Frontal cortex (tissue), 4 donors: ENCODE data around the gene ADK. TPM values are rescaled to one million over a fixed set of nuclear protein-coding genes. Genes with fewer than 3 reads are reported as not detected.

Source experiments
- DNase-seq, 2 donors: peaks; one replicate each; pipeline ENCODE4 v3.0.0; 2012; ENCODE audit warnings: low spot score in 2 of 2
- FAIRE-seq: peaks from 2 replicates; lab custom pipeline; 2012; peaks lifted over from hg19 to GRCh38; lab: Jason Lieb, UNC
- total RNA-seq: library from RNA; depleted of rRNA; stranded (reverse); fragments of >200 nt; gene quantifications from one replicate; pipeline ENCODE4 v1.2.3, GENCODE V29; 2014
- donor health status: control.
- donor health status: control.
- donor health status: control.

Gene ADK
- total RNA-seq, 1 donor from 2014 or later: 25.3 TPM

- FAIRE-seq (no peak), DNase-seq (no peak)
These were observed 521.6 kb downstream of the ADK start for GRCh38 chr10:74672430-74673165.

GRCh38 chr10:74674927-74675326 is 523.9 kb downstream of the ADK start:
- no peak for FAIRE-seq

GRCh38 chr10:74675484-74675883 is 524.5 kb downstream of the ADK start:
- no peak for FAIRE-seq
- no peak for DNase-seq

More at GRCh38 chr10:74674927-74675326, 523.9 kb downstream of the ADK start:
- DNase-seq: no peak

- no peak for DNase-seq
- no peak for FAIRE-seq
These were observed 526.9 kb downstream of the ADK start for GRCh38 chr10:74677951-74678350.

- DNase-seq (no peak), FAIRE-seq (no peak)
These were observed 531.1 kb downstream of the ADK start for GRCh38 chr10:74681917-74682627.

GRCh38 chr10:74683067-74683466 is 532.0 kb downstream of the ADK start:
- no peak for DNase-seq
- no peak for FAIRE-seq

GRCh38 chr10:74683621-74684364 is 532.8 kb downstream of the ADK start:
- FAIRE-seq: no peak

GRCh38 chr10:74684462-74684861 is 533.4 kb downstream of the ADK start:
- DNase-seq: no peak
- no peak for FAIRE-seq

More at GRCh38 chr10:74683621-74684364, 532.8 kb downstream of the ADK start:
- DNase-seq: no peak

- no peak for FAIRE-seq
- no peak for DNase-seq
These were observed 534.5 kb downstream of the ADK start for GRCh38 chr10:74685564-74685963.

GRCh38 chr10:74690393-74690792 is 539.4 kb downstream of the ADK start:
- FAIRE-seq (no peak), DNase-seq (no peak)

GRCh38 chr10:74691164-74691563 is 540.1 kb downstream of the ADK start:
- FAIRE-seq: no peak
- no peak for DNase-seq

- no peak for FAIRE-seq
- no peak for DNase-seq
These were observed 553.8 kb downstream of the ADK start for GRCh38 chr10:74704629-74705357.

- no peak for DNase-seq
- no peak for FAIRE-seq
These were observed 554.4 kb downstream of the ADK start for GRCh38 chr10:74705358-74705980.

- DNase-seq: no peak
- FAIRE-seq: no peak
These were observed 555.9 kb downstream of the ADK start for GRCh38 chr10:74706966-74707365.

GRCh38 chr10:74708246-74708645 is 557.2 kb downstream of the ADK start:
- FAIRE-seq (no peak), DNase-seq (no peak)

- FAIRE-seq: no peak
- no peak for DNase-seq
These were observed 567.2 kb downstream of the ADK start for GRCh38 chr10:74718208-74718607.

- no peak for DNase-seq
- no peak for FAIRE-seq
These were observed 577.2 kb downstream of the ADK start for GRCh38 chr10:74728225-74728624.

- FAIRE-seq (no peak), DNase-seq (no peak)
These were observed 579.2 kb downstream of the ADK start for GRCh38 chr10:74730246-74730645.

- FAIRE-seq: no peak
These were observed 582.6 kb downstream of the ADK start for GRCh38 chr10:74733612-74734011.

GRCh38 chr10:74736029-74736428 is 585.0 kb downstream of the ADK start:
- DNase-seq (no peak), FAIRE-seq (no peak)

More at GRCh38 chr10:74733612-74734011, 582.6 kb downstream of the ADK start:
- DNase-seq: no peak
